GM19099 (cell line): ENCODE data around the gene CLIC3.

ENCODE experiments used
- POLR2A ChIP-seq: IDR thresholded peaks from 3 replicates; pipeline ENCODE4 v1.6.1; 2011; ENCODE audit warnings: low read depth; ENCODE audit not compliant: insufficient read length; ENCODE audit errors: extremely low read depth

The CLIC3 gene

GRCh38 chr9:137014166-137014565 is 17.8 kb upstream of the CLIC3 start:
- TF ChIP-seq POLR2A: no peak

GRCh38 chr9:137013571-137013940 is 17.2 kb upstream of the CLIC3 start:
- TF ChIP-seq POLR2A: no peak

- TF ChIP-seq POLR2A: no peak
Measured at GRCh38 chr9:137012694-137013570, 16.6 kb upstream of the CLIC3 start.

- TF ChIP-seq POLR2A: no peak
Measured at GRCh38 chr9:137011907-137012675, 15.7 kb upstream of the CLIC3 start.

- no peak for TF ChIP-seq POLR2A
Measured at GRCh38 chr9:137011156-137011555, 14.8 kb upstream of the CLIC3 start.

GRCh38 chr9:137009938-137010732 is 13.8 kb upstream of the CLIC3 start:
- TF ChIP-seq POLR2A: no peak

- TF ChIP-seq POLR2A: no peak
Measured at GRCh38 chr9:137009217-137009616, 12.8 kb upstream of the CLIC3 start.

GRCh38 chr9:137008312-137008711 is 11.9 kb upstream of the CLIC3 start:
- no peak for TF ChIP-seq POLR2A

GRCh38 chr9:137007816-137008270 is 11.5 kb upstream of the CLIC3 start:
- no peak for TF ChIP-seq POLR2A

- TF ChIP-seq POLR2A: no peak
Measured at GRCh38 chr9:137007108-137007815, 10.9 kb upstream of the CLIC3 start.

GRCh38 chr9:137006116-137007003 is 10.0 kb upstream of the CLIC3 start:
- no peak for TF ChIP-seq POLR2A

- TF ChIP-seq POLR2A: no peak
Measured at GRCh38 chr9:137002646-137003041, 6.3 kb upstream of the CLIC3 start.

- no peak for TF ChIP-seq POLR2A
Measured at GRCh38 chr9:137001857-137002645, 5.7 kb upstream of the CLIC3 start.

- TF ChIP-seq POLR2A: no peak
Measured at GRCh38 chr9:137000177-137000930, 4.0 kb upstream of the CLIC3 start.
